GM19467 (cell line): ENCODE results near the gene CHRNA9.

Experiments
- ATAC-seq: cut with Tn5 transposase; IDR thresholded peaks from one replicate; pipeline ENCODE4 v1.9.1; 2021; ENCODE audit warnings: mild to moderate bottlenecking, moderate library complexity; ENCODE audit not compliant: unreplicated experiment

Gene CHRNA9

GRCh38 chr4:40308528-40309122 lies 26.5 kb upstream of the CHRNA9 start:
- no peak for ATAC-seq

GRCh38 chr4:40309250-40309774 lies 25.8 kb upstream of the CHRNA9 start:
- no peak for ATAC-seq

GRCh38 chr4:40310225-40310624 lies 24.9 kb upstream of the CHRNA9 start:
- no peak for ATAC-seq

- ATAC-seq, result no peak
These were observed 23.3 kb upstream of the CHRNA9 start for GRCh38 chr4:40311811-40312346.

GRCh38 chr4:40314951-40315350 lies 20.2 kb upstream of the CHRNA9 start:
- no peak for ATAC-seq

GRCh38 chr4:40316333-40316781 lies 18.8 kb upstream of the CHRNA9 start:
- no peak for ATAC-seq

GRCh38 chr4:40316782-40317635 lies 18.1 kb upstream of the CHRNA9 start:
- ATAC-seq, result no peak

- no peak for ATAC-seq
These were observed 17.0 kb upstream of the CHRNA9 start for GRCh38 chr4:40317916-40318658.

GRCh38 chr4:40321574-40322275 lies 13.4 kb upstream of the CHRNA9 start:
- ATAC-seq, result no peak

- no peak for ATAC-seq
These were observed 12.3 kb upstream of the CHRNA9 start for GRCh38 chr4:40322811-40323210.

- no peak for ATAC-seq
These were observed 11.3 kb upstream of the CHRNA9 start for GRCh38 chr4:40323866-40324265.

- peak; percentile 80 for ATAC-seq
These were observed 9.6 kb upstream of the CHRNA9 start for GRCh38 chr4:40325406-40326019.

GRCh38 chr4:40327340-40327739 lies 7.8 kb upstream of the CHRNA9 start:
- ATAC-seq, result no peak

GRCh38 chr4:40328383-40328782 lies 6.8 kb upstream of the CHRNA9 start:
- ATAC-seq, result no peak

GRCh38 chr4:40329805-40330204 lies 5.3 kb upstream of the CHRNA9 start:
- ATAC-seq, result no peak

GRCh38 chr4:40330536-40330935 lies 4.6 kb upstream of the CHRNA9 start:
- no peak for ATAC-seq

- no peak for ATAC-seq
These were observed 3.9 kb upstream of the CHRNA9 start for GRCh38 chr4:40331101-40331745.

GRCh38 chr4:40331961-40332360 lies 3.2 kb upstream of the CHRNA9 start:
- no peak for ATAC-seq

- ATAC-seq, result no peak
These were observed 1.2 kb upstream of the CHRNA9 start for GRCh38 chr4:40333921-40334352.

- no peak for ATAC-seq
These were observed 377 bp downstream of the CHRNA9 start for GRCh38 chr4:40335525-40335894.
